A549 (cell line): ENCODE data around the gene NUAK1.

Experiments used
- EP300 ChIP-seq, 2 experiments: fragments of >200 bp; sonication (Bioruptor Twin); formaldehyde crosslinking; IDR thresholded peaks; 2 replicates in 1 of 2; 3 replicates in 1 of 2; pipeline ENCODE4 v1.6.1; 2016 to 2017
- ESRRA ChIP-seq: fragments of 150-350 bp; IDR thresholded peaks from 2 replicates; pipeline ENCODE4 v1.6.1; 2014; ENCODE audit warnings: mild to moderate bottlenecking, low read length, borderline replicate concordance
- FOSL2 ChIP-seq, 2 experiments: fragments of 450-650 bp in 1 of 2; fragments of >200 bp in 1 of 2; sonication (Bioruptor Twin) in 1 of 2; formaldehyde crosslinking; IDR thresholded peaks; 2 replicates each; pipeline versions ENCODE4 v1.5.0 to v1.6.1; 2016 to 2020; ENCODE audit warnings: mild to moderate bottlenecking in 1 of 2, moderate library complexity in 1 of 2
- MAFK ChIP-seq: fragments of 450-650 bp; IDR thresholded peaks from 2 replicates; pipeline ENCODE4 v1.6.1; 2014; ENCODE audit not compliant: partially characterized antibody
- MYC ChIP-seq: IDR thresholded peaks from 2 replicates; pipeline ENCODE4 v1.6.1; 2012; ENCODE audit warnings: mild to moderate bottlenecking, inconsistent platforms, low read length, improper control_type of control experiment, borderline replicate concordance
- POLR2A ChIP-seq: IDR thresholded peaks from 2 replicates; pipeline ENCODE4 v1.6.1; 2012; ENCODE audit warnings: mild to moderate bottlenecking, low read length
- RAD21 ChIP-seq, 2 experiments: fragments of >200 bp in 1 of 2; sonication (Bioruptor Twin) in 1 of 2; formaldehyde crosslinking in 1 of 2; IDR thresholded peaks in 1 of 2; conservative IDR thresholded peaks in 1 of 2; 2 replicates in 1 of 2; 3 replicates in 1 of 2; pipeline ENCODE4 v1.6.1; 2012 to 2018; ENCODE audit warnings: inconsistent platforms in 1 of 2
- RCOR1 ChIP-seq: fragments of 150-350 bp; IDR thresholded peaks from 2 replicates; pipeline ENCODE4 v1.6.1; 2014; ENCODE audit warnings: antibody characterized with exemption, low read length, low read depth
- SMC3 ChIP-seq: fragments of >200 bp; sonication (Bioruptor Twin); formaldehyde crosslinking; IDR thresholded peaks from 3 replicates; pipeline ENCODE4 v1.6.1; 2018; ENCODE audit warnings: inconsistent platforms
- ZSCAN20 ChIP-seq: fragments of 250-450 bp; sonication (Bioruptor Pico); IDR thresholded peaks from 2 replicates; pipeline ENCODE4 v1.8.0; 2022; ENCODE audit warnings: mild to moderate bottlenecking, moderate library complexity
- TF ChIP-seq, protein P1 (sequence below): fragments of >200 bp; sonication (Bioruptor Twin); formaldehyde crosslinking; IDR thresholded peaks from 3 replicates; pipeline ENCODE4 v1.5.1; 2016
- TF ChIP-seq, protein P2 (sequence below): fragments of 200-600 bp; sonication (generic); IDR thresholded peaks from 2 replicates; pipeline ENCODE4 v1.6.1; 2016; ENCODE audit warnings: antibody characterized with exemption, mild to moderate bottlenecking, moderate library complexity

- TF ChIP-seq, protein P1, sequence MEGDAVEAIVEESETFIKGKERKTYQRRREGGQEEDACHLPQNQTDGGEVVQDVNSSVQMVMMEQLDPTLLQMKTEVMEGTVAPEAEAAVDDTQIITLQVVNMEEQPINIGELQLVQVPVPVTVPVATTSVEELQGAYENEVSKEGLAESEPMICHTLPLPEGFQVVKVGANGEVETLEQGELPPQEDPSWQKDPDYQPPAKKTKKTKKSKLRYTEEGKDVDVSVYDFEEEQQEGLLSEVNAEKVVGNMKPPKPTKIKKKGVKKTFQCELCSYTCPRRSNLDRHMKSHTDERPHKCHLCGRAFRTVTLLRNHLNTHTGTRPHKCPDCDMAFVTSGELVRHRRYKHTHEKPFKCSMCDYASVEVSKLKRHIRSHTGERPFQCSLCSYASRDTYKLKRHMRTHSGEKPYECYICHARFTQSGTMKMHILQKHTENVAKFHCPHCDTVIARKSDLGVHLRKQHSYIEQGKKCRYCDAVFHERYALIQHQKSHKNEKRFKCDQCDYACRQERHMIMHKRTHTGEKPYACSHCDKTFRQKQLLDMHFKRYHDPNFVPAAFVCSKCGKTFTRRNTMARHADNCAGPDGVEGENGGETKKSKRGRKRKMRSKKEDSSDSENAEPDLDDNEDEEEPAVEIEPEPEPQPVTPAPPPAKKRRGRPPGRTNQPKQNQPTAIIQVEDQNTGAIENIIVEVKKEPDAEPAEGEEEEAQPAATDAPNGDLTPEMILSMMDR: no peak
- TF ChIP-seq ESRRA (no peak), RCOR1 (no peak), MYC (no peak), ZSCAN20 (no peak), RAD21 (conservative IDR thresholded peaks at IDR 0.05 in 1 of 2, IDR thresholded peaks at IDR 0.05 in 1 of 2) (no peak), POLR2A (no peak), FOSL2 (IDR thresholded peaks at IDR 0.05) (no peak), FOSL2 (CRISPR knock-in tag; IDR thresholded peaks at IDR 0.05) (no peak), MAFK (no peak), EP300 (IDR thresholded peaks at IDR 0.05) (no peak), SMC3 (no peak)
- TF ChIP-seq, protein P2, sequence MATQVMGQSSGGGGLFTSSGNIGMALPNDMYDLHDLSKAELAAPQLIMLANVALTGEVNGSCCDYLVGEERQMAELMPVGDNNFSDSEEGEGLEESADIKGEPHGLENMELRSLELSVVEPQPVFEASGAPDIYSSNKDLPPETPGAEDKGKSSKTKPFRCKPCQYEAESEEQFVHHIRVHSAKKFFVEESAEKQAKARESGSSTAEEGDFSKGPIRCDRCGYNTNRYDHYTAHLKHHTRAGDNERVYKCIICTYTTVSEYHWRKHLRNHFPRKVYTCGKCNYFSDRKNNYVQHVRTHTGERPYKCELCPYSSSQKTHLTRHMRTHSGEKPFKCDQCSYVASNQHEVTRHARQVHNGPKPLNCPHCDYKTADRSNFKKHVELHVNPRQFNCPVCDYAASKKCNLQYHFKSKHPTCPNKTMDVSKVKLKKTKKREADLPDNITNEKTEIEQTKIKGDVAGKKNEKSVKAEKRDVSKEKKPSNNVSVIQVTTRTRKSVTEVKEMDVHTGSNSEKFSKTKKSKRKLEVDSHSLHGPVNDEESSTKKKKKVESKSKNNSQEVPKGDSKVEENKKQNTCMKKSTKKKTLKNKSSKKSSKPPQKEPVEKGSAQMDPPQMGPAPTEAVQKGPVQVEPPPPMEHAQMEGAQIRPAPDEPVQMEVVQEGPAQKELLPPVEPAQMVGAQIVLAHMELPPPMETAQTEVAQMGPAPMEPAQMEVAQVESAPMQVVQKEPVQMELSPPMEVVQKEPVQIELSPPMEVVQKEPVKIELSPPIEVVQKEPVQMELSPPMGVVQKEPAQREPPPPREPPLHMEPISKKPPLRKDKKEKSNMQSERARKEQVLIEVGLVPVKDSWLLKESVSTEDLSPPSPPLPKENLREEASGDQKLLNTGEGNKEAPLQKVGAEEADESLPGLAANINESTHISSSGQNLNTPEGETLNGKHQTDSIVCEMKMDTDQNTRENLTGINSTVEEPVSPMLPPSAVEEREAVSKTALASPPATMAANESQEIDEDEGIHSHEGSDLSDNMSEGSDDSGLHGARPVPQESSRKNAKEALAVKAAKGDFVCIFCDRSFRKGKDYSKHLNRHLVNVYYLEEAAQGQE: no peak
Observed at GRCh38 chr12:106150555-106150954, 11.8 kb upstream of the NUAK1 start.
